AG10803 (cell line): ENCODE measurements around the gene PRKCE.

Experiments
- DNase-seq: peaks from one replicate; pipeline ENCODE4 v3.0.0; 2010; ENCODE audit warnings: low read depth
- H3K4me3 ChIP-seq: 2 replicates; pipeline ENCODE4 v1.5.1; 2011; ENCODE audit warnings: mild to moderate bottlenecking, low read length, control low read depth
- CTCF ChIP-seq: conservative IDR thresholded peaks from 2 replicates; pipeline ENCODE4 v1.5.1; 2011; ENCODE audit warnings: mild to moderate bottlenecking, low read length, control low read depth, inconsistent platforms

PRKCE gene

GRCh38 chr2:45850558-45850957 is 199.1 kb downstream of the PRKCE start:
- DNase-seq = no peak
- TF ChIP-seq CTCF = no peak
- no peak overlapping the region for H3K4me3 ChIP-seq

GRCh38 chr2:45851111-45851510 is 199.6 kb downstream of the PRKCE start:
- TF ChIP-seq CTCF = no peak
- no peak for DNase-seq

GRCh38 chr2:45851576-45852304 is 200.3 kb downstream of the PRKCE start:
- DNase-seq = peak; percentile 86
- TF ChIP-seq CTCF = no peak
- no peak overlapping the region for H3K4me3 ChIP-seq

More at GRCh38 chr2:45851111-45851510, 199.6 kb downstream of the PRKCE start:
- no peak overlapping the region for H3K4me3 ChIP-seq

GRCh38 chr2:45852450-45853150 is 201.1 kb downstream of the PRKCE start:
- DNase-seq = no peak
- TF ChIP-seq CTCF = no peak
- H3K4me3 ChIP-seq = no peak overlapping the region

GRCh38 chr2:45855374-45855773 is 203.9 kb downstream of the PRKCE start:
- DNase-seq = peak; percentile 75
- H3K4me3 ChIP-seq = no peak overlapping the region
- TF ChIP-seq CTCF = no peak

- H3K4me3 ChIP-seq = no peak overlapping the region
- peak; percentile 30 for DNase-seq
- TF ChIP-seq CTCF = no peak
These were observed 205.2 kb downstream of the PRKCE start for GRCh38 chr2:45856391-45857274.
